Tibial artery (tissue), 4 donors: ENCODE measurements around the gene TRIM13.

Source experiments
- DNase-seq, 2 donors: peaks; one replicate each; pipeline ENCODE4 v3.0.0-alpha.2; 2019
- H3K27ac ChIP-seq, 2 donors: fragments of 200-600 bp; sonication (generic) in 1 of 2; 1 replicate in 1 of 2; 2 replicates in 1 of 2; pipeline ENCODE4 v1.5.1; 2018 to 2019; ENCODE audit warnings: mild to moderate bottlenecking in 1 of 2
- H3K27me3 ChIP-seq, 2 donors: fragments of 200-600 bp; sonication (generic) in 1 of 2; one replicate each; pipeline versions ENCODE4 v1.5.1 to v1.6.0; 2016 to 2019
- H3K36me3 ChIP-seq, 3 donors: fragments of 200-600 bp; sonication (generic) in 2 of 3; one replicate each; pipeline ENCODE4 v1.5.1; 2016 to 2019; ENCODE audit warnings: mild to moderate bottlenecking in 2 of 3
- H3K4me1 ChIP-seq, 4 donors: fragments of 200-600 bp; sonication (generic) in 2 of 4; 1 replicate in 3 of 4; 2 replicates in 1 of 4; pipeline ENCODE4 v1.5.1; 2016 to 2019
- H3K4me3 ChIP-seq, 2 donors: fragments of 200-600 bp; sonication (generic) in 1 of 2; 1 replicate in 1 of 2; 2 replicates in 1 of 2; pipeline ENCODE4 v1.5.1; 2018 to 2019; ENCODE audit warnings: mild to moderate bottlenecking in 2 of 2
- H3K9me3 ChIP-seq, 3 donors: fragments of 200-600 bp; sonication (generic) in 1 of 3; one replicate each; pipeline ENCODE4 v1.5.1; 2016 to 2019
- intact Hi-C: fragments of 100-400 bp; cut with DNase I; formaldehyde crosslinking; loops from one replicate; pipeline ENCODE4 v1.15.0; 2023; ENCODE audit warnings: low total_unique reads
- TF ChIP-seq, protein P1 (sequence below), 2 experiments: fragments of 200-600 bp in 1 of 2; fragments of 450-650 bp in 1 of 2; IDR thresholded peaks; one replicate each; pipeline ENCODE4 v1.5.1; 2017 to 2019; ENCODE audit warnings: antibody characterized with exemption in 2 of 2, mild to moderate bottlenecking in 1 of 2, moderate library complexity in 1 of 2

Gene TRIM13

GRCh38 chr13:49993111-49993510 lies 3.7 kb upstream of the TRIM13 start:
- TF ChIP-seq, protein P1, sequence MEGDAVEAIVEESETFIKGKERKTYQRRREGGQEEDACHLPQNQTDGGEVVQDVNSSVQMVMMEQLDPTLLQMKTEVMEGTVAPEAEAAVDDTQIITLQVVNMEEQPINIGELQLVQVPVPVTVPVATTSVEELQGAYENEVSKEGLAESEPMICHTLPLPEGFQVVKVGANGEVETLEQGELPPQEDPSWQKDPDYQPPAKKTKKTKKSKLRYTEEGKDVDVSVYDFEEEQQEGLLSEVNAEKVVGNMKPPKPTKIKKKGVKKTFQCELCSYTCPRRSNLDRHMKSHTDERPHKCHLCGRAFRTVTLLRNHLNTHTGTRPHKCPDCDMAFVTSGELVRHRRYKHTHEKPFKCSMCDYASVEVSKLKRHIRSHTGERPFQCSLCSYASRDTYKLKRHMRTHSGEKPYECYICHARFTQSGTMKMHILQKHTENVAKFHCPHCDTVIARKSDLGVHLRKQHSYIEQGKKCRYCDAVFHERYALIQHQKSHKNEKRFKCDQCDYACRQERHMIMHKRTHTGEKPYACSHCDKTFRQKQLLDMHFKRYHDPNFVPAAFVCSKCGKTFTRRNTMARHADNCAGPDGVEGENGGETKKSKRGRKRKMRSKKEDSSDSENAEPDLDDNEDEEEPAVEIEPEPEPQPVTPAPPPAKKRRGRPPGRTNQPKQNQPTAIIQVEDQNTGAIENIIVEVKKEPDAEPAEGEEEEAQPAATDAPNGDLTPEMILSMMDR (IDR thresholded peaks at IDR 0.05): no peak
- peaks cover 0 to 12% (median 7%) of the 10 kb centered on the region in 4 donors for H3K4me1 ChIP-seq
- DNase-seq: no peak
- H3K9me3 ChIP-seq: no peaks in the 10 kb centered on the region
- no peaks in the 10 kb centered on the region for H3K27me3 ChIP-seq
- intact Hi-C loops: no loop called here
- no peak overlapping the region for H3K27ac ChIP-seq
- no peak overlapping the region for H3K4me3 ChIP-seq
- peaks cover 0 to 3% (median 0%) of the 10 kb centered on the region in 3 donors for H3K36me3 ChIP-seq

GRCh38 chr13:49993666-49994065 lies 3.2 kb upstream of the TRIM13 start:
- peaks cover 0 to 18% (median 13%) of the 10 kb centered on the region in 4 donors for H3K4me1 ChIP-seq
- H3K27ac ChIP-seq: no peak overlapping the region
- no peaks in the 10 kb centered on the region for H3K27me3 ChIP-seq
- TF ChIP-seq, protein P1 (IDR thresholded peaks at IDR 0.05): no peak
- intact Hi-C loops: no loop called here
- no peak for DNase-seq
- no peak overlapping the region for H3K4me3 ChIP-seq
- H3K36me3 ChIP-seq: no peaks in the 10 kb centered on the region
- no peaks in the 10 kb centered on the region for H3K9me3 ChIP-seq

DNA sequence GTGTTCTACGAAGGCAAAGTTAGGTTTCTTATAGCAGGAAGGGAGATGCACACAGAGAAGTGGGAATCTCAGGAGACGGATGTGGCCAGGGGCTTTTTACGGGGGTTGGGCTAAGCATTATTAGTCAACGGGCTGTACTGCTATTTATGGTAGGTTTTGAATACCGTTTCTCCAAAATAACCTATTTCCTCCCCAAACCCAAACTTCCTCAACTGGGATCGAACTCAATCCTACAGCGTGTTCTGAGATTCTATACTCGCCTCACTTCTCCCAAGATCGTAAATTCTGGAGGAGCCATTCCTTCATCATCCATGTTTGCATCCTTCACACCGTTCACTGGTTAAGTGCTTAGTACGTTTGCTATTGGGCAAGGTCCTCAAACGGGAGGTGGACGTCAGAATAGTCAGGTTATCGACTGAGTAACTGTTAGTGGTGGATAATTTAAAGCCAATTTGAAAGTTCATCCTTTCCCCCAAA lies 1.2 kb upstream of the TRIM13 start:
- H3K27ac ChIP-seq: peak overlapping the region; percentile 97 to 100
- H3K4me3 ChIP-seq: peak overlapping the region; percentile 70 to 91
- intact Hi-C loops: loop anchor here (2.0 to 5.0 kb wide), 5 partner anchors 58 to 917 kb away; partner anchors contain the start of gene SPRYD7
- no peak for DNase-seq
- TF ChIP-seq, protein P1 (IDR thresholded peaks at IDR 0.05): no peak
- peaks cover 0 to 6% (median 0%) of the 10 kb centered on the region in 3 donors for H3K36me3 ChIP-seq
- no peaks in the 10 kb centered on the region for H3K9me3 ChIP-seq
- no peaks in the 10 kb centered on the region for H3K27me3 ChIP-seq
- H3K4me1 ChIP-seq: peaks cover under 1 to 38% (median 24%) of the 10 kb centered on the region in 4 donors

DNA sequence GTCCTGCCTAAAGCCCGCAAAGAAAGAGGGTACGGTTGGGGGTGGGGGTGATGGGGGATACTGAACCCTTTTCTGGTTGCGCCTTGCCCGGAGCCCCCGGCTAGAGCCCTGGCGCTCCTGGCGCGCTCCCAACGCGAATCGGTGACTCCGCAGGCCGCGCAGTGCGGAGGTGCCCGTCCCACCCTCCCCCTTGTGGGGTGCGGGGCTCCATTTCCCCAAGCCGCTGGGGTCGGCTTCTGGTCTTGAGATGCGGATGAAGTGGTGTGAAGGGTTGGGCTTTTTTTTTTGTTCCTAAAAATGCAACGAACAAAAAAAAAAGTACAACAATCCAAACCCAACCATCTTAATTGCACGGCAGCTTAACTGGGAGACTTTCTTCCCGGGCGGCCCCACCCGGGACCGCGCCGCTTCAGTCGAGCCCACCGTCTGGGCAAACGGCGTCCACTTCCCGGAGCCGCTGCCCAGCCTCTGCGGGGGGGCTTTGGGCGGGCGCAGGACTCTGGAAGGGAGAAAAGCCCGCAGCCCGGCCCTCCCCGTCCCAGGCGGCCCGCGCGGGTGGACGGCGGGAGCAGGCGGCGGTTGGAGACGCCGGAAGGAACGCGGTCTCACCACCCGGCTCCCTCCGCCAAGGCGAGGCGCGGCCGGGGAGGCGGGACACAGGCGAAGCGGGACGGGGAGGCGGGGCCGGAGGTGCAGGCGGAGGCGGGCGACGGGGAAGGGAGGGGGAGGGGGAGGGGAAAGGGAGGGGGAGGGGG lies 504 bp upstream of the TRIM13 start:
- intact Hi-C loops: loop anchor here (2.0 to 5.0 kb wide), 5 partner anchors 59 to 916 kb away; partner anchors contain the start of gene SPRYD7
- H3K36me3 ChIP-seq: peaks cover 0 to 6% (median 0%) of the 10 kb centered on the region in 3 donors
- peaks cover 5 to 45% (median 29%) of the 10 kb centered on the region in 4 donors for H3K4me1 ChIP-seq
- TF ChIP-seq, protein P1 (IDR thresholded peaks at IDR 0.05): no peak
- H3K4me3 ChIP-seq: peak overlapping the region; percentile 70 to 91
- no peaks in the 10 kb centered on the region for H3K9me3 ChIP-seq
- H3K27me3 ChIP-seq: no peaks in the 10 kb centered on the region
- peak overlapping the region; percentile 97 to 100 for H3K27ac ChIP-seq
- DNase-seq: peak; percentile 92 to 96

DNA sequence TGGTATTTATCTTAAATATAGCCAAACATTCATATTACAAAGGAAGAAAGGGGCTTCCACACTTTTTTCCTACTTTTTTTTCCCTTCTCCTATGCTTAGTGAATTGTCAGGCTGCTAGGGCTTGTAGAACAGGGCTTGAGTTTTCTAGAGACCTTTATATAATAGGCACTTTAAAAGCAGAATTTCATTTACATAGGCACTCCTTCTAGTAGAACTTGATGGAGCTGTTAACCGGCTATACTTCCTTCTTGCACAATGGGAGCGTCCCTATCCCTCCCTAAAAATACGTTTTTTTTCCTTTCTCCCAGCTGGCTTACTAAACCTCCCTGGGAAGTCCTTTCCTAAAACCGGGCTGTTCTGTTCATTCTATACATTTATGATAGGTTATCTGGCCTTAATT lies 1.1 kb downstream of the TRIM13 start:
- Histone ChIP-seq H3K4me1 (peaks cover 5 to 61% (median 38%) of the 10 kb centered on the region in 4 donors), H3K27ac (peak overlapping the region; percentile 97 to 100), H3K27me3 (no peaks in the 10 kb centered on the region), H3K9me3 (no peaks in the 10 kb centered on the region), H3K4me3 (peak overlapping the region; percentile 70 to 91), H3K36me3 (peaks cover 0 to 10% (median 5%) of the 10 kb centered on the region in 3 donors)
- intact Hi-C loops: loop anchor here (2.0 to 5.0 kb wide), 5 partner anchors 61 to 914 kb away; partner anchors contain the start of gene SPRYD7
- no peak for DNase-seq
- TF ChIP-seq, protein P1 (IDR thresholded peaks at IDR 0.05): no peak
